Measurements from ENCODE around the gene DLX4. TPM values are rescaled to one million over a fixed set of nuclear protein-coding genes. Genes with fewer than 3 reads are reported as not detected.

DLX4 gene
- total and polyA plus RNA-seq, 2 of the 4 experiments (the other 2 are of a cell fraction), result not detected

- dilution Hi-C loops (cut with HindIII; ENCODE audit: low sequenced_read_pairs, unreplicated experiment) (no loop called here), in situ Hi-C loops (cut with MboI; ENCODE audit: low sequenced_read_pairs) (no loop called here), intact Hi-C loops (cut with micrococcal nuclease) (no loop called here)
- no peak overlapping the region for H3K27ac ChIP-seq (ENCODE audit: insufficient read depth, low read length)
- H3K9me3 ChIP-seq (ENCODE audit: control insufficient read depth, insufficient read depth, low read length), result no peaks in the 10 kb centered on the region; the same call in 1 of the 2 replicates
- H4K5ac ChIP-seq (ENCODE audit: low read depth, low read length), result no peak overlapping the region
- WGBS, 2 experiments (ENCODE audit: extremely low coverage in 2 of 2, insufficient read length in 1 of 2), result 45% methylated on average over 3 of the region's 4 CpGs; no CpG with 5 or more reads in 1 of the 2 experiments
- H3K14ac ChIP-seq (replicated peaks; ENCODE audit: low read depth, low read length), result no peak overlapping the region
- DNase-seq, result no peak
- no peak for TF ChIP-seq RAD21 (IDR thresholded peaks at IDR 0.05; ENCODE audit: low read length)
- TF ChIP-seq FOS (IDR thresholded peaks at IDR 0.05; ENCODE audit: low read depth, low read length), result no peak
- TF ChIP-seq RCOR1 (IDR thresholded peaks at IDR 0.05; ENCODE audit: insufficient replicate concordance, low read length), result no peak
- no peak for TF ChIP-seq POLR2A (IDR thresholded peaks at IDR 0.05; ENCODE audit: low read depth, low read length)
- no peak for TF ChIP-seq MAFK (IDR thresholded peaks at IDR 0.05; ENCODE audit: low read depth, low read length)
- no peak for TF ChIP-seq SMC3 (IDR thresholded peaks at IDR 0.05; ENCODE audit: low read depth, low read length)
- no peak for TF ChIP-seq USF2 (IDR thresholded peaks at IDR 0.05; ENCODE audit: low read depth, low read length)
- TF ChIP-seq CTCF (conservative IDR thresholded peaks at IDR 0.05; ENCODE audit: low read depth, low read length), result no peak
- no peak for TF ChIP-seq CEBPB (IDR thresholded peaks at IDR 0.05; ENCODE audit: low read depth, low read length)
- no peak for TF ChIP-seq RFX5 (IDR thresholded peaks at IDR 0.05; ENCODE audit: low read depth, low read length)
- no peak overlapping the region for H2BK15ac ChIP-seq (ENCODE audit: low read depth, low read length)
- no peak overlapping the region for H3K4me3 ChIP-seq (ENCODE audit: insufficient read depth, low read depth, low read length)
- no peak overlapping the region for H3K4ac ChIP-seq (ENCODE audit: low read depth, low read length)
- H3K27me3 ChIP-seq (ENCODE audit: control insufficient read depth, insufficient read depth, low read length), result peaks cover 79% of the 10 kb centered on the region
- H4K91ac ChIP-seq (ENCODE audit: insufficient read depth, low read depth, low read length), result no peak overlapping the region
- no peak overlapping the region for H3K4me2 ChIP-seq (ENCODE audit: low read depth, low read length)
- no peaks in the 10 kb centered on the region for H3K36me3 ChIP-seq (ENCODE audit: control insufficient read depth, insufficient read depth, low read length)
- no peak overlapping the region for H3K23ac ChIP-seq (ENCODE audit: low read depth, low read length)
- H3K4me1 ChIP-seq (ENCODE audit: control insufficient read depth, insufficient read depth, low read length), result no peaks in the 10 kb centered on the region
- POLR2A ChIA-PET (ENCODE audit: unreplicated experiment), result no interaction called here
- no peak overlapping the region for H2AK5ac ChIP-seq (ENCODE audit: low read depth, low read length)
- H2BK20ac ChIP-seq (ENCODE audit: low read depth, low read length), result no peak overlapping the region
- no peak overlapping the region for H2AK9ac ChIP-seq (replicated peaks; ENCODE audit: low read depth, low read length, poor library complexity)
- no peak overlapping the region for H3K9ac ChIP-seq (ENCODE audit: low read depth, low read length)
- H3K18ac ChIP-seq (ENCODE audit: low read depth, low read length), result no peak overlapping the region
- H3K56ac ChIP-seq (ENCODE audit: extremely low read depth, insufficient read depth, low read length), result no peak overlapping the region
- no peaks in the 10 kb centered on the region for H3K9me1 ChIP-seq (ENCODE audit: insufficient read depth, low read length)
- H2AFZ ChIP-seq (replicated peaks; ENCODE audit: low read length, poor library complexity), result no peak overlapping the region
- CTCF ChIA-PET, result interaction anchor here (0.7 kb wide), 1 partner anchor 322 kb away, joined by 4 read pairs; no protein-coding TSS in a partner anchor
- BruUV-seq (replicated peaks), result no TSS peak
- ATAC-seq (ENCODE audit: low read depth), result no peak
- no peak overlapping the region for H2BK120ac ChIP-seq (ENCODE audit: low read depth, low read length)
- no peaks in the 10 kb centered on the region for H4K20me1 ChIP-seq (ENCODE audit: insufficient read depth, low read length)
- no peak overlapping the region for H2BK5ac ChIP-seq (ENCODE audit: low read depth, low read length, poor library complexity, severe bottlenecking)
- H3K79me1 ChIP-seq (ENCODE audit: low read depth in 1 of 2, low read length in 2 of 2), result no peaks in the 10 kb centered on the region
- H4K8ac ChIP-seq (ENCODE audit: low read depth in 2 of 2, low read length in 2 of 2), result no peak overlapping the region
Observed at GRCh38 chr17:49922095-49922494, 46.9 kb upstream of the DLX4 start.

Measured in IMR-90 (cell line).